ENCODE results near the gene RCL1. TPM values are rescaled to one million over a fixed set of nuclear protein-coding genes. Genes with fewer than 3 reads are reported as not detected.

The RCL1 gene
- total RNA-seq, 1 experiment from 2014 or later = 52.2 TPM

- H3K9me2 ChIP-seq (replicated peaks; ENCODE audit: low read length) = no peaks in the 10 kb centered on the region
- BruUV-seq (replicated peaks) = no TSS peak
- no peak for ATAC-seq
- H3K9ac ChIP-seq (ENCODE audit: low read length) = no peak overlapping the region
- ChIA-PET CTCF (no interaction called here), POLR2A (ENCODE audit: unreplicated experiment) (no interaction called here)
- no peaks in the 10 kb centered on the region for H3K27me3 ChIP-seq (ENCODE audit: low read length)
- H2AFZ ChIP-seq (ENCODE audit: low read length) = no peak overlapping the region
- peaks cover 100% of the 10 kb centered on the region for H3K79me2 ChIP-seq (ENCODE audit: low read length)
- no peak overlapping the region for H3K4me3 ChIP-seq (ENCODE audit: low read length)
- no peak overlapping the region for H3K4me2 ChIP-seq (ENCODE audit: low read length)
- no peaks in the 10 kb centered on the region for H3F3A ChIP-seq (ENCODE audit: low read length, unreplicated experiment)
- H4K20me1 ChIP-seq (ENCODE audit: low read length) = peaks cover 4% of the 10 kb centered on the region; the same call in 1 of the 2 replicates
- H3K9me3 ChIP-seq (ENCODE audit: low read length) = no peaks in the 10 kb centered on the region
- TF ChIP-seq, protein P1, sequence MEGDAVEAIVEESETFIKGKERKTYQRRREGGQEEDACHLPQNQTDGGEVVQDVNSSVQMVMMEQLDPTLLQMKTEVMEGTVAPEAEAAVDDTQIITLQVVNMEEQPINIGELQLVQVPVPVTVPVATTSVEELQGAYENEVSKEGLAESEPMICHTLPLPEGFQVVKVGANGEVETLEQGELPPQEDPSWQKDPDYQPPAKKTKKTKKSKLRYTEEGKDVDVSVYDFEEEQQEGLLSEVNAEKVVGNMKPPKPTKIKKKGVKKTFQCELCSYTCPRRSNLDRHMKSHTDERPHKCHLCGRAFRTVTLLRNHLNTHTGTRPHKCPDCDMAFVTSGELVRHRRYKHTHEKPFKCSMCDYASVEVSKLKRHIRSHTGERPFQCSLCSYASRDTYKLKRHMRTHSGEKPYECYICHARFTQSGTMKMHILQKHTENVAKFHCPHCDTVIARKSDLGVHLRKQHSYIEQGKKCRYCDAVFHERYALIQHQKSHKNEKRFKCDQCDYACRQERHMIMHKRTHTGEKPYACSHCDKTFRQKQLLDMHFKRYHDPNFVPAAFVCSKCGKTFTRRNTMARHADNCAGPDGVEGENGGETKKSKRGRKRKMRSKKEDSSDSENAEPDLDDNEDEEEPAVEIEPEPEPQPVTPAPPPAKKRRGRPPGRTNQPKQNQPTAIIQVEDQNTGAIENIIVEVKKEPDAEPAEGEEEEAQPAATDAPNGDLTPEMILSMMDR (conservative IDR thresholded peaks at IDR 0.05; ENCODE audit: low read depth, low read length) = no peak
- no peak for TF ChIP-seq EZH2 (IDR thresholded peaks at IDR 0.05; ENCODE audit: low read length, unreplicated experiment)
- TF ChIP-seq EZH2phosphoT487 (IDR thresholded peaks at IDR 0.05; ENCODE audit: borderline replicate concordance, low read length) = no peak
- H3K36me3 ChIP-seq (ENCODE audit: low read depth, low read length) = peaks cover 5% of the 10 kb centered on the region; the same call in 1 of the 2 replicates
- no peak overlapping the region for H3K27ac ChIP-seq (ENCODE audit: low read length)
- DNase-seq = no peak
- H3K4me1 ChIP-seq (ENCODE audit: insufficient read depth, low read length) = no peaks in the 10 kb centered on the region
- intact Hi-C loops (cut with micrococcal nuclease) = no loop called here
Observed at GRCh38 chr9:4804531-4805016, 11.8 kb downstream of the RCL1 start.

- POLR2A ChIA-PET (ENCODE audit: unreplicated experiment) = no interaction called here
- H2AFZ ChIP-seq (ENCODE audit: low read length) = no peak overlapping the region
- peaks cover 100% of the 10 kb centered on the region for H3K79me2 ChIP-seq (ENCODE audit: low read length)
- TF ChIP-seq EZH2 (IDR thresholded peaks at IDR 0.05; ENCODE audit: low read length, unreplicated experiment) (no peak), EZH2phosphoT487 (IDR thresholded peaks at IDR 0.05; ENCODE audit: borderline replicate concordance, low read length) (no peak)
- TF ChIP-seq, protein P1 (conservative IDR thresholded peaks at IDR 0.05; ENCODE audit: low read depth, low read length) = no peak
- no peaks in the 10 kb centered on the region for H3K4me1 ChIP-seq (ENCODE audit: insufficient read depth, low read length)
- CTCF ChIA-PET = no interaction called here
- no peak overlapping the region for H3K4me3 ChIP-seq (ENCODE audit: low read length)
- BruUV-seq (replicated peaks) = no TSS peak
- H4K20me1 ChIP-seq (ENCODE audit: low read length) = peaks cover 4% of the 10 kb centered on the region; the same call in 1 of the 2 replicates
- no peak overlapping the region for H3K27ac ChIP-seq (ENCODE audit: low read length)
- H3K9me2 ChIP-seq (replicated peaks; ENCODE audit: low read length) = no peaks in the 10 kb centered on the region
- H3K9ac ChIP-seq (ENCODE audit: low read length) = no peak overlapping the region
- no peaks in the 10 kb centered on the region for H3F3A ChIP-seq (ENCODE audit: low read length, unreplicated experiment)
- H3K36me3 ChIP-seq (ENCODE audit: low read depth, low read length) = peaks cover 5% of the 10 kb centered on the region; the same call in 1 of the 2 replicates
- intact Hi-C loops (cut with micrococcal nuclease) = no loop called here
- ATAC-seq (no peak), DNase-seq (no peak)
- no peaks in the 10 kb centered on the region for H3K27me3 ChIP-seq (ENCODE audit: low read length)
- H3K4me2 ChIP-seq (ENCODE audit: low read length) = no peak overlapping the region
- H3K9me3 ChIP-seq (ENCODE audit: low read length) = no peaks in the 10 kb centered on the region
Observed at GRCh38 chr9:4805191-4805918, 12.6 kb downstream of the RCL1 start.

- Histone ChIP-seq H3K36me3 (ENCODE audit: low read depth, low read length) (peaks cover 5% of the 10 kb centered on the region; the same call in 1 of the 2 replicates), H3F3A (ENCODE audit: low read length, unreplicated experiment) (no peaks in the 10 kb centered on the region), H3K9ac (ENCODE audit: low read length) (no peak overlapping the region), H3K27me3 (ENCODE audit: low read length) (no peaks in the 10 kb centered on the region), H3K9me3 (ENCODE audit: low read length) (no peaks in the 10 kb centered on the region), H3K27ac (ENCODE audit: low read length) (no peak overlapping the region), H3K4me2 (ENCODE audit: low read length) (no peak overlapping the region), H3K79me2 (ENCODE audit: low read length) (peaks cover 94% of the 10 kb centered on the region), H3K4me1 (ENCODE audit: insufficient read depth, low read length) (peaks cover 8% of the 10 kb centered on the region), H3K4me3 (ENCODE audit: low read length) (no peak overlapping the region), H2AFZ (ENCODE audit: low read length) (no peak overlapping the region), H3K9me2 (replicated peaks; ENCODE audit: low read length) (no peaks in the 10 kb centered on the region), H4K20me1 (ENCODE audit: low read length) (peaks cover 16% of the 10 kb centered on the region; the same call in 1 of the 2 replicates)
- TF ChIP-seq EZH2phosphoT487 (IDR thresholded peaks at IDR 0.05; ENCODE audit: borderline replicate concordance, low read length) (no peak), EZH2 (IDR thresholded peaks at IDR 0.05; ENCODE audit: low read length, unreplicated experiment) (no peak)
- TF ChIP-seq, protein P1 (conservative IDR thresholded peaks at IDR 0.05; ENCODE audit: low read depth, low read length) = no peak
- no TSS peak for BruUV-seq (replicated peaks)
- ChIA-PET CTCF (no interaction called here), POLR2A (ENCODE audit: unreplicated experiment) (no interaction called here)
- intact Hi-C loops (cut with micrococcal nuclease) = no loop called here
- ATAC-seq (no peak; the same call in 1 of the 2 replicates), DNase-seq (no peak)
Observed at GRCh38 chr9:4810565-4810964, 17.8 kb downstream of the RCL1 start.

All from PC-3 (cell line).